ENCODE data around the gene SART1. TPM values are rescaled to one million over a fixed set of nuclear protein-coding genes. Genes with fewer than 3 reads are reported as not detected.
A peak's percentile ranks its signal among the peaks of the same experiment; 100 is the strongest.

Gene SART1
- total and polyA plus RNA-seq, 7 donors = 22.2 to 50.0 (median 36.7) TPM

- Histone ChIP-seq H3K4me1 (peaks cover 0 to 59% (median 53%) of the 10 kb centered on the region in 4 donors), H3K27me3 (no peaks in the 10 kb centered on the region), H3K9me3 (no peaks in the 10 kb centered on the region), H3K36me3 (peaks cover 0 to 34% (median 6%) of the 10 kb centered on the region in 4 donors), H3K4me3 (peak within 1 kb of the TSS; percentile 90 to 99 (median 97)), H3K27ac (peak within 1 kb of the TSS; percentile 95 to 99 (median 98))
- intact Hi-C loops (cut with DNase I) = loop anchor here (1.0 to 5.0 kb wide), 3 partner anchors 28 to 61 kb away; partner anchors contain the start of genes CCDC85B, CFL1 and SART1
- 4% methylated on average over 77 of the region's 77 CpGs for WGBS, 2 donors
- DNase-seq = peak; percentile 80
- TF ChIP-seq POLR2A (IDR thresholded peaks at IDR 0.05) (no peak), EP300 (IDR thresholded peaks at IDR 0.05) (no peak), POLR2AphosphoS5 (IDR thresholded peaks at IDR 0.05) (peak; percentile 61 to 76 (median 64))
- TF ChIP-seq, protein P1, sequence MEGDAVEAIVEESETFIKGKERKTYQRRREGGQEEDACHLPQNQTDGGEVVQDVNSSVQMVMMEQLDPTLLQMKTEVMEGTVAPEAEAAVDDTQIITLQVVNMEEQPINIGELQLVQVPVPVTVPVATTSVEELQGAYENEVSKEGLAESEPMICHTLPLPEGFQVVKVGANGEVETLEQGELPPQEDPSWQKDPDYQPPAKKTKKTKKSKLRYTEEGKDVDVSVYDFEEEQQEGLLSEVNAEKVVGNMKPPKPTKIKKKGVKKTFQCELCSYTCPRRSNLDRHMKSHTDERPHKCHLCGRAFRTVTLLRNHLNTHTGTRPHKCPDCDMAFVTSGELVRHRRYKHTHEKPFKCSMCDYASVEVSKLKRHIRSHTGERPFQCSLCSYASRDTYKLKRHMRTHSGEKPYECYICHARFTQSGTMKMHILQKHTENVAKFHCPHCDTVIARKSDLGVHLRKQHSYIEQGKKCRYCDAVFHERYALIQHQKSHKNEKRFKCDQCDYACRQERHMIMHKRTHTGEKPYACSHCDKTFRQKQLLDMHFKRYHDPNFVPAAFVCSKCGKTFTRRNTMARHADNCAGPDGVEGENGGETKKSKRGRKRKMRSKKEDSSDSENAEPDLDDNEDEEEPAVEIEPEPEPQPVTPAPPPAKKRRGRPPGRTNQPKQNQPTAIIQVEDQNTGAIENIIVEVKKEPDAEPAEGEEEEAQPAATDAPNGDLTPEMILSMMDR (IDR thresholded peaks at IDR 0.05) = no peak
Observed at GRCh38 chr11:65918211-65919140, 43.1 kb upstream of the SART1 start, which contains the start of gene C11orf68. TSS of gene C11orf68 (minus strand) at chr11:65919062. CDS start at chr11:65919031, 31 bp downstream.

DNA sequence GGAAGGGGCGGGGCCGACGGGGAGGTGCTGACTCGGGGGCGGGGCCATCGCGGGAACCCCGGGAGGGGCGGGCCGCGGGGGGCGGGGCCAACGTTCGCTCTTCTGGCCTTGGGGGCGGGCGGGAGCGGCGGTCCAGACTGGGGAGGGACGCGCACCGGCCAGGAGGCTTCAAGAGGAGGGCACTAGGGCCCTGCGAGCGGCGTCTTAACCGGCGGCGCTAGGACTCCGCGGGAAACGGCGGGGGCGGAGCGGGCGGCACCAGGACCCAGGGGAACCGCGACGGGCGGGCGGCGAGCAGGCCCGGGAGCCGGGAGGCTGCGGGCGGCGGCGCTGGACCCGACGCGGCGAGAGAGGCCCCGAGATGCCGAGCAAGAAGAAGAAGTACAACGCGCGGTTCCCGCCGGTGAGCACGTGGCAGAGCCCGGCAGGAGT lies 42.4 kb upstream of the SART1 start, which contains the start of gene DRAP1:
Gene DRAP1, plus strand, starts transcription at position 286 of the 432 bp plus-strand sequence. Its CDS starts 76 bp downstream, at position 362.
- peak; percentile 99 for DNase-seq
- no peaks in the 10 kb centered on the region for H3K9me3 ChIP-seq
- TF ChIP-seq, protein P1 (IDR thresholded peaks at IDR 0.05) = no peak
- no peak for TF ChIP-seq EP300 (IDR thresholded peaks at IDR 0.05)
- peak; percentile 14 to 32 for TF ChIP-seq POLR2A (IDR thresholded peaks at IDR 0.05)
- peak; percentile 32 to 78 (median 72) for TF ChIP-seq POLR2AphosphoS5 (IDR thresholded peaks at IDR 0.05)
- peak within 1 kb of the TSS; percentile 90 to 99 (median 97) for H3K4me3 ChIP-seq
- peaks cover 0 to 36% (median 6%) of the 10 kb centered on the region in 4 donors for H3K36me3 ChIP-seq
- H3K27me3 ChIP-seq = no peaks in the 10 kb centered on the region
- WGBS, 2 donors = 1% methylated on average over 59 of the region's 59 CpGs
- H3K4me1 ChIP-seq = peaks cover 0 to 58% (median 53%) of the 10 kb centered on the region in 4 donors
- intact Hi-C loops (cut with DNase I) = loop anchor here (1.0 to 5.0 kb wide), 3 partner anchors 29 to 62 kb away; partner anchors contain the start of genes CCDC85B, CFL1 and SART1
- peak within 1 kb of the TSS; percentile 95 to 99 (median 98) for H3K27ac ChIP-seq

GRCh38 chr11:65919573-65920371 lies 41.8 kb upstream of the SART1 start:
- WGBS, 2 donors = 0 to 1% methylated on average over 60 of the region's 60 CpGs
- peaks cover 0 to 53% (median 49%) of the 10 kb centered on the region in 4 donors for H3K4me1 ChIP-seq
- intact Hi-C loops (cut with DNase I) = loop anchor here (1.0 to 5.0 kb wide), 3 partner anchors 29 to 62 kb away; partner anchors contain the start of genes CCDC85B, CFL1 and SART1
- no peaks in the 10 kb centered on the region for H3K9me3 ChIP-seq
- peak overlapping the region; percentile 86 to 98 (median 90) for H3K27ac ChIP-seq
- peak; percentile 84 for DNase-seq
- H3K36me3 ChIP-seq = peaks cover 0 to 36% (median 6%) of the 10 kb centered on the region in 4 donors
- no peaks in the 10 kb centered on the region for H3K27me3 ChIP-seq
- TF ChIP-seq POLR2A (IDR thresholded peaks at IDR 0.05) (no peak), POLR2AphosphoS5 (IDR thresholded peaks at IDR 0.05) (peak in 1 of 4 donors; percentile 18)
- peak overlapping the region; percentile 68 to 99 (median 92) for H3K4me3 ChIP-seq

DNA sequence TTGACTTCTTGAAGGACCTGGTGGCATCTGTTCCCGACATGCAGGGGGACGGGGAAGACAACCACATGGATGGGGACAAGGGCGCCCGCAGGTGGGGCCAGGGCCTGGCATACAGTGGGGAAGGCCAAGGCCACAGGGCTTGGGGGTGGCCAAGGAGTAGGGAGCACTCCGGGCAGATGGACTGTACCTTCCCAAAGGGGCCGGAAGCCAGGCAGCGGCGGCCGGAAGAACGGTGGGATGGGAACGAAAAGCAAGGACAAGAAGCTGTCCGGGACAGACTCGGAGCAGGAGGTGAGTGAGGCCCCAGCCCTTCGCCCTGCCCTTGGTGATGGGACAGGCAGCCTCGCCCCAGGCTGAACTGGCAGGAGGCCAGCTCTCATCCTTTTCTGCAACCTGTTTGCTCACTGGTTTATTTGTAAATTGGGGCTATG lies 41.1 kb upstream of the SART1 start:
- peak; percentile 74 for DNase-seq
- H3K27ac ChIP-seq = peak overlapping the region; percentile 86 to 98 (median 90)
- TF ChIP-seq EP300 (IDR thresholded peaks at IDR 0.05) = no peak
- TF ChIP-seq POLR2A (IDR thresholded peaks at IDR 0.05) = no peak
- no peak for TF ChIP-seq POLR2AphosphoS5 (IDR thresholded peaks at IDR 0.05)
- TF ChIP-seq, protein P1 (IDR thresholded peaks at IDR 0.05) = no peak
- H3K36me3 ChIP-seq = peaks cover 0 to 36% (median 6%) of the 10 kb centered on the region in 4 donors
- no peaks in the 10 kb centered on the region for H3K9me3 ChIP-seq
- WGBS, 2 donors = 29 to 63% methylated on average over 15 of the region's 15 CpGs
- peak overlapping the region; percentile 68 to 99 (median 92) for H3K4me3 ChIP-seq
- H3K4me1 ChIP-seq = peaks cover 0 to 46% (median 43%) of the 10 kb centered on the region in 4 donors
- intact Hi-C loops (cut with DNase I) = no loop called here
- no peaks in the 10 kb centered on the region for H3K27me3 ChIP-seq

Data from sigmoid colon (tissue), 7 donors.